ENCODE data around the gene IL32.
"Not testable (repeated sequence)": the region's sequence is repeated elsewhere in the genome, so short reads cannot be mapped to it uniquely, and the experiment has no call there.

Gene IL32

GRCh38 chr16:3075523-3075915 lies 10.1 kb downstream of the IL32 start:
- H3K4me3 ChIP-seq (ENCODE audit: low read depth, low read length) = no peak overlapping the region
- TF ChIP-seq CTCF (IDR thresholded peaks at IDR 0.05; ENCODE audit: control insufficient read depth, extremely low read depth, insufficient read depth) = no peak
- no peak for DNase-seq (ENCODE audit: low read depth)

- not testable (repeated sequence) for DNase-seq (ENCODE audit: low read depth); H3K4me3 ChIP-seq (ENCODE audit: low read depth, low read length)
These were observed 10.5 kb downstream of the IL32 start for GRCh38 chr16:3075946-3076345.

- no peak overlapping the region for H3K4me3 ChIP-seq (ENCODE audit: low read depth, low read length)
- no peak for TF ChIP-seq CTCF (IDR thresholded peaks at IDR 0.05; ENCODE audit: control insufficient read depth, extremely low read depth, insufficient read depth)
- no peak for DNase-seq (ENCODE audit: low read depth)
These were observed 11.1 kb downstream of the IL32 start for GRCh38 chr16:3076577-3076976.

GRCh38 chr16:3080024-3080423 lies 14.6 kb downstream of the IL32 start:
- no peak for DNase-seq (ENCODE audit: low read depth)
- no peak for TF ChIP-seq CTCF (IDR thresholded peaks at IDR 0.05; ENCODE audit: control insufficient read depth, extremely low read depth, insufficient read depth)
- no peak overlapping the region for H3K4me3 ChIP-seq (ENCODE audit: low read depth, low read length)

- H3K4me3 ChIP-seq (ENCODE audit: low read depth, low read length); DNase-seq (ENCODE audit: low read depth): not testable (repeated sequence)
These were observed 16.5 kb downstream of the IL32 start for GRCh38 chr16:3081957-3082356.

- H3K4me3 ChIP-seq (ENCODE audit: low read depth, low read length); DNase-seq (ENCODE audit: low read depth): not testable (repeated sequence)
These were observed 18.0 kb downstream of the IL32 start for GRCh38 chr16:3083408-3083807.

- TF ChIP-seq CTCF (IDR thresholded peaks at IDR 0.05; ENCODE audit: control insufficient read depth, extremely low read depth, insufficient read depth) = no peak
- no peak overlapping the region for H3K4me3 ChIP-seq (ENCODE audit: low read depth, low read length)
- DNase-seq (ENCODE audit: low read depth) = no peak
These were observed 19.1 kb downstream of the IL32 start for GRCh38 chr16:3084491-3084890.

GRCh38 chr16:3084969-3085670 lies 19.7 kb downstream of the IL32 start:
- no peak overlapping the region for H3K4me3 ChIP-seq (ENCODE audit: low read depth, low read length)
- no peak for DNase-seq (ENCODE audit: low read depth)
- TF ChIP-seq CTCF (IDR thresholded peaks at IDR 0.05; ENCODE audit: control insufficient read depth, extremely low read depth, insufficient read depth) = no peak
